ENCODE measurements around the gene BRMS1. TPM values are rescaled to one million over a fixed set of nuclear protein-coding genes. Genes with fewer than 3 reads are reported as not detected.
"Not testable (repeated sequence)": the region's sequence is repeated elsewhere in the genome, so short reads cannot be mapped to it uniquely, and the experiment has no call there.

BRMS1 gene
- total and polyA plus RNA-seq, 7 donors = 12.6 to 152 (median 33.8) TPM

DNA sequence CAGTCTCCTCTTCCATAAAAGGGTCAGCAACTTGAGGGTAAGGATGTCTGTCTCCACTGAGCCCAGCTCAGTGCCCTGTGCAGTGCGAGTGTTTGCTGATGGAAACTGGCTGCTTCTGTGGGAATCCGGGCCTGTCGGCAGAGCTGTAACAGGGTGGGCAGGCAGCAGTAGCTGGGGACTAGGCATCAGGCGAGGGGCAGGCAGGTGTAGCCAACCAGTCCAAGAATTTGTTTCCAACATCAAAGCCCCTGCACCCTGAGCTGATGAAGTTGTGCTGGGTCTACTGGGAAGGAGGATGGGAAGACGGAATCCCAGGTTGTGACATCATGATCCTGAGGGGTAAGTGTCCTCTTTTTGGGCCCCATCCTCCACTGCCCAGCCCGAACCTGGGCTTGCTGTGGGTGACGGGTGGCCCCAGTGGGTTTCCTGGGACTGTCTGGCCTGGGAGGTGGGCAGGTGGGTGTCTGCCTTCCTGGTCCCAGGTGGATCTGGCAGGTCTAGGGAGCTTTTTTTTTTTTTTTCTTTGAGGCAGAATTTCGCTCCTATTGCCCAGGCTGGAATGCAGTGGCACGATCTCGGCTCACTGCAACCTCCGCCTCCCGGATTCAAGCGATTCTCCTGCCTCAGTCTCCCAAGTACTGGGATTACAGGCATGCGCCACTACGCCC lies 15.6 kb upstream of the BRMS1 start:
- 52 to 89% (median 55%) methylated on average over 14 to 15 of the region's 15 CpGs for WGBS, 3 donors

DNA sequence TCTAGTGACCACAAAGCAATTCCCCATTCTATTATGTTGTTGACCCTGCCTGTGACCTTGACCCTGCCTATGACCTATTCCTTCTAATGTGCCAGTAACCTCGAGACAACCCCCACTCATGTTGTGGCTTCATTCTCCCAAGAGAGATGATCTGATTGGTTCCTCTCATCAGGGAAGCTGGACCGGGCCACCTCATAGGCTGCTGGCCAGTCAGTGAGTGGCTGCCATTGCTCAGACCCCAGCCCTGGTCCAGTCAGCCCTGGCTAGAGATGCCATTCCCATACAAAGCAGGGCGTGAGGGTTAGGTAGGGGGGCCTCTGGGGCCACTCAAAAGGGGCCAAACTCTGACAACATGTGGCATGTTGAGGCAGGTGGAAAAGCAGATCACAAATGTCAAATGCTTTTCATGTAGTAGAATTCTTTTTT lies 14.8 kb upstream of the BRMS1 start:
- Histone ChIP-seq H3K27me3 (ENCODE audit: insufficient read depth in 3 of 3, low read length in 2 of 3) (no peaks in the 10 kb centered on the region), H3K9me3 (no peaks in the 10 kb centered on the region), H3K36me3 (ENCODE audit: insufficient read depth in 1 of 2, low read depth in 1 of 2) (peaks cover 0 to 33% of the 10 kb centered on the region in 2 donors), H3K4me3 (no peak overlapping the region), H3K4me1 (peaks cover 6% of the 10 kb centered on the region), H3K27ac (no peak overlapping the region)
- no peak for DNase-seq
- ATAC-seq = peak; percentile 29 to 49 (median 42)
- TF ChIP-seq, protein P1, sequence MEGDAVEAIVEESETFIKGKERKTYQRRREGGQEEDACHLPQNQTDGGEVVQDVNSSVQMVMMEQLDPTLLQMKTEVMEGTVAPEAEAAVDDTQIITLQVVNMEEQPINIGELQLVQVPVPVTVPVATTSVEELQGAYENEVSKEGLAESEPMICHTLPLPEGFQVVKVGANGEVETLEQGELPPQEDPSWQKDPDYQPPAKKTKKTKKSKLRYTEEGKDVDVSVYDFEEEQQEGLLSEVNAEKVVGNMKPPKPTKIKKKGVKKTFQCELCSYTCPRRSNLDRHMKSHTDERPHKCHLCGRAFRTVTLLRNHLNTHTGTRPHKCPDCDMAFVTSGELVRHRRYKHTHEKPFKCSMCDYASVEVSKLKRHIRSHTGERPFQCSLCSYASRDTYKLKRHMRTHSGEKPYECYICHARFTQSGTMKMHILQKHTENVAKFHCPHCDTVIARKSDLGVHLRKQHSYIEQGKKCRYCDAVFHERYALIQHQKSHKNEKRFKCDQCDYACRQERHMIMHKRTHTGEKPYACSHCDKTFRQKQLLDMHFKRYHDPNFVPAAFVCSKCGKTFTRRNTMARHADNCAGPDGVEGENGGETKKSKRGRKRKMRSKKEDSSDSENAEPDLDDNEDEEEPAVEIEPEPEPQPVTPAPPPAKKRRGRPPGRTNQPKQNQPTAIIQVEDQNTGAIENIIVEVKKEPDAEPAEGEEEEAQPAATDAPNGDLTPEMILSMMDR (IDR thresholded peaks at IDR 0.05) = no peak
- intact Hi-C loops (cut with DNase I) = no loop called here
- WGBS, 3 donors = 38 to 51% (median 40%) methylated on average over 3 of the region's 3 CpGs

More for the DNA sequence above, 15.6 kb upstream of the BRMS1 start:
- TF ChIP-seq, protein P1 (IDR thresholded peaks at IDR 0.05) = no peak
- Histone ChIP-seq H3K27me3 (ENCODE audit: insufficient read depth in 3 of 3, low read length in 2 of 3) (no peaks in the 10 kb centered on the region), H3K9me3 (no peaks in the 10 kb centered on the region), H3K4me1 (peaks cover 6% of the 10 kb centered on the region), H3K4me3 (no peak overlapping the region), H3K36me3 (ENCODE audit: insufficient read depth in 1 of 2, low read depth in 1 of 2) (peaks cover 0 to 42% of the 10 kb centered on the region in 2 donors), H3K27ac (no peak overlapping the region)
- ATAC-seq = peak in 3 of 4 donors; percentile 3 to 16 (median 12)
- intact Hi-C loops (cut with DNase I) = no loop called here
- DNase-seq = peak in 1 of 2 donors; percentile 41

DNA sequence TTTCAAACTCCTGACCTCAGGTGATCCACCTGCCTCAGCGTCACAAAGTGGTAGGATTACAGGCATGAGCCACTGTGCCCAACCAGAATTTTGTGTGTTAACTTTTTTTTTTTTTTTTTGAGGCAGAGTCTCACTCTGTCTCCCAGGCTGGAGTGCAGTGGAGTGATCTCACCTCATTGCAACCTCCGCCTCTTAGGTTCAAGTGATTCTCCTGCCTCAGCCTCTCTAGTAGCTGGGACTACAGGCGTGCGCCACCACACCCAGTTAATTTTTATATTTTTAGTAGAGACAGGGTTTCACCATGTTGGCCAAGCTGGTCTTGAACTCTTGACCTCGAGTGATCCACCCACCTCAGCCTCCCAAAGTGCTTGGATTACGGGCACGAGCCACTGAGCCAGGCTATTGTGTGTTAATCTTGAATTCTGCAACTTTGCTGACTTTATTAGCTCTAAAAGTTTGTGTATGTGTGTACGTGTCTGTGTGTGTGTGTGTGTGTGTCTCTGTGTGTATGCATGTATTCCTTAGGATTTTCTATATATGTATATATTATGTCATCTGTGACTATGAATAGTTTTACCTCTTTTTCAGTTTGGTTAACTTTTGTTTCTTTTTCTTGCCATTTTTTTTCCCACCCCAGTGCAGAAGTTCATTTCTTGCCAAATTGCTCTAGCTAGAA lies 5.8 kb upstream of the BRMS1 start:
- not testable (repeated sequence) for DNase-seq, ATAC-seq

DNA sequence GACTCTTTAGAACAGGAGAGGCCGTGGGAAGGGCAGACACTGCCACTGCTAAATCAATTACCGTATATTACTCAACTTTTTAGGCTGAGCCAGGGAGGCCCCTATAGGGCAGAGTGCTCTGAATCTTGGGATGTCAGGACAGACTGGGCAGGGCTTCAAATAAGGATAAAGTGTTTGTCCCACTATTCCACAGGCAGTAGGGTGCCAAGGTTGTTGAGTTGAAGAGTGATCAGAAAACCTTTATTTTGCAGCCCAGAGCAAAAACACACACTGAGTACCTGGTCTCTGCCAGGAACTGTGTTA lies 4.1 kb upstream of the BRMS1 start:
- Histone ChIP-seq H3K36me3 (ENCODE audit: insufficient read depth in 1 of 2, low read depth in 1 of 2) (no peaks in the 10 kb centered on the region), H3K4me3 (no peak overlapping the region), H3K9me3 (no peaks in the 10 kb centered on the region), H3K27ac (no peak overlapping the region), H3K27me3 (ENCODE audit: insufficient read depth in 3 of 3, low read length in 2 of 3) (no peaks in the 10 kb centered on the region), H3K4me1 (peaks cover 24% of the 10 kb centered on the region)
- DNase-seq (no peak), ATAC-seq (no peak)
- TF ChIP-seq, protein P1 (IDR thresholded peaks at IDR 0.05) = no peak
- intact Hi-C loops (cut with DNase I) = loop anchor here in 1 of 2 donors (5.0 kb wide), 1 partner anchor 38 kb away; no protein-coding TSS in a partner anchor
- WGBS, 3 donors = 59 to 77% (median 68%) methylated on average over 2 of the region's 2 CpGs

More for the DNA sequence above, 5.8 kb upstream of the BRMS1 start:
- H3K4me3 ChIP-seq; H3K9me3 ChIP-seq; H3K27ac ChIP-seq; H3K36me3 ChIP-seq (ENCODE audit: insufficient read depth in 1 of 2, low read depth in 1 of 2); H3K27me3 ChIP-seq (ENCODE audit: insufficient read depth in 3 of 3, low read length in 2 of 3); intact Hi-C loops (cut with DNase I): not testable (repeated sequence)
- H3K4me1 ChIP-seq = peaks cover 14% of the 10 kb centered on the region
- 83 to 88% (median 86%) methylated on average over 8 of the region's 8 CpGs for WGBS, 3 donors
